Mammary epithelial cell (primary cell): ENCODE measurements around the gene KCNJ6.

Experiments
- CTCF ChIP-seq, 2 donors: IDR thresholded peaks in 1 of 2; conservative IDR thresholded peaks in 1 of 2; 2 replicates each; pipeline ENCODE4 v1.5.1; 2011 to 2012; ENCODE audit warnings: inconsistent platforms in 2 of 2, low read length in 2 of 2, mild to moderate bottlenecking in 2 of 2, control low read depth in 1 of 2, low read depth in 1 of 2; ENCODE audit not compliant: insufficient read depth in 1 of 2; ENCODE audit errors: extremely low read depth in 1 of 2
- EZH2 ChIP-seq: IDR thresholded peaks from 2 replicates; pipeline ENCODE4 v1.6.1; 2012; ENCODE audit warnings: low read length, inconsistent platforms, borderline replicate concordance

GRCh38 chr21:37593740-37594471 is 322.4 kb downstream of the KCNJ6 start:
- TF ChIP-seq CTCF (conservative IDR thresholded peaks at IDR 0.05 in 1 of 2, IDR thresholded peaks at IDR 0.05 in 1 of 2; ENCODE audit: extremely low read depth in 1 of 2, insufficient read depth in 1 of 2, low read depth in 1 of 2, low read length in 2 of 2) (no peak), EZH2 (no peak)
